Kidney epithelial cell (primary cell): ENCODE measurements around the gene NEK6. TPM values are rescaled to one million over a fixed set of nuclear protein-coding genes. Genes with fewer than 3 reads are reported as not detected.
"Not testable (repeated sequence)": the region's sequence is repeated elsewhere in the genome, so short reads cannot be mapped to it uniquely, and the experiment has no call there.

Experiments used
- DNase-seq: peaks from one replicate; pipeline ENCODE4 v3.0.0-alpha.2; 2010; ENCODE audit warnings: low read depth
- H3K27me3 ChIP-seq: 2 replicates; pipeline ENCODE4 v1.6.0; 2011; ENCODE audit warnings: low read length; ENCODE audit not compliant: control insufficient read depth, insufficient read depth
- H3K36me3 ChIP-seq: 2 replicates; pipeline ENCODE4 v1.5.1; 2011; ENCODE audit warnings: low read length; ENCODE audit not compliant: control insufficient read depth, insufficient read depth
- H3K4me3 ChIP-seq: 2 replicates; pipeline ENCODE4 v1.5.1; 2011; ENCODE audit warnings: low read depth, mild to moderate bottlenecking, control low read depth, low read length
- CTCF ChIP-seq: IDR thresholded peaks from 2 replicates; pipeline ENCODE4 v1.5.1; 2011; ENCODE audit warnings: mild to moderate bottlenecking, moderate library complexity, low read length, control low read depth, inconsistent platforms; ENCODE audit not compliant: insufficient read depth, poor library complexity, severe bottlenecking
- total RNA-seq: library from RNA; depleted of rRNA; stranded (reverse); fragments of >200 nt; gene quantifications from 2 replicates; pipeline ENCODE4 v1.2.3, GENCODE V29; 2015

NEK6 gene
- total RNA-seq, 1 donor from 2014 or later, result 17.8 TPM

- H3K4me3 ChIP-seq, result no peak overlapping the region
- no peak for TF ChIP-seq CTCF
- no peak for DNase-seq
- H3K36me3 ChIP-seq, result no peaks in the 10 kb centered on the region
- no peaks in the 10 kb centered on the region for H3K27me3 ChIP-seq
Observed at GRCh38 chr9:124228516-124228915, 29.2 kb upstream of the NEK6 start.

DNA sequence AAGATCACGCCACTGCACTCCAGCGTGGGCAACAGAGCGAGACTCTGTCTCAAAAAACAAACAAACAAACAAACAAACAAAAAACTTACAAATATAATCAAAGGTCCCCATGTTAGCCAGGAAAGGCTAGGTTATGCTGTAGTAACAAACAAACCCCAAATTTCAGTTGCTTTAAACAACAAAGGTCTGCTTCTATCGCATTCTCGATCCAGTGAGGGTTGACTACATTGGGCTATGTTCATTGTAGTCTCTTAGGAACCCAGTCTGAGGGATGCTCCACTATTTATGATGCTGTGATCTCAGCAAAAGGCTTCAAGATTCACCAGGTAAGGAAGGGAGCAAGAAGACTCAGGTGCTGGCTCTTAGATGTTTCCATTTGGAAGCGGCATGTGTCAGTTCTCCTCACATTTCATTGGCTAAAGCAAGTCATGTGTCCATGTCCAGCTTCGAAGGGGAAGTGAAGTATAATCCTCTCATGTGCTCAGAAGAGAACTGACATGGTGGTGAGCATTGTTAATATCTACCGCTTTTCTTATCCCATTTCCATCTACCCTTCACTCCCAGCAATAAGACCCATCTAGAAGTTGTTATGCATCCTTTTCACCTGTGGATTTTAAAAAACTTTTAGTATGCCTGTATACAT lies 26.5 kb upstream of the NEK6 start:
- no peak for DNase-seq

DNA sequence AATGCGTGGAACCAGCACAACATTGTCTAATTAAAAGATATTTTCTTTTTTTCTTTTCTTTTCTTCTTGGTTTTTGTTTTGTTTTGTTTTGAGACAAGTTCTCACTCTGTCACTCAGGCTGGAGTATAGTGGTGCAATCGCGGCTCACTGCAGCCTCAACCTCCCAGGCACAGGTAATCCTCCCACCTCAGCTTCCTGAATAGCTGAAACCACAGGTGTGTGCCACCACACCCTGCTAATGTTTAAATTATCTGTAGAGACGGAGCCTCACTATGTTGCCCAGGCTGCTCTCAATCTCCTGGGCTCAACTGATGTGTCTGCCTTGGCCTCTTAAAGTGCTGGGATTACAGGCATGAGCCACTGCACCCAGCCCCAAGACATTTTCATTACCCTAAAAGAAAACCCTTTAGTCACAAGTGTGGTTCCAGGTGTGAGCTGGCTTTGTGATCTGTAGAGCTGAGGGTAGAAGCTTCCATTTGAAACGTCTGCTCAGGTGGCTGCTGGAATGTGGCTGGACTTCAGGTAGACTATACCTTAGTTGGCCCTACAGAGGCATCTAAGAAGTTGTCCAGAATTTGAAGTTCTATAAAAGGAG lies 19.1 kb upstream of the NEK6 start:
- no peaks in the 10 kb centered on the region for H3K36me3 ChIP-seq
- no peak for TF ChIP-seq CTCF

More for the DNA sequence above, 26.5 kb upstream of the NEK6 start:
- no peak for TF ChIP-seq CTCF
- Histone ChIP-seq H3K36me3 (no peaks in the 10 kb centered on the region), H3K4me3 (no peak overlapping the region), H3K27me3 (no peaks in the 10 kb centered on the region)

DNA sequence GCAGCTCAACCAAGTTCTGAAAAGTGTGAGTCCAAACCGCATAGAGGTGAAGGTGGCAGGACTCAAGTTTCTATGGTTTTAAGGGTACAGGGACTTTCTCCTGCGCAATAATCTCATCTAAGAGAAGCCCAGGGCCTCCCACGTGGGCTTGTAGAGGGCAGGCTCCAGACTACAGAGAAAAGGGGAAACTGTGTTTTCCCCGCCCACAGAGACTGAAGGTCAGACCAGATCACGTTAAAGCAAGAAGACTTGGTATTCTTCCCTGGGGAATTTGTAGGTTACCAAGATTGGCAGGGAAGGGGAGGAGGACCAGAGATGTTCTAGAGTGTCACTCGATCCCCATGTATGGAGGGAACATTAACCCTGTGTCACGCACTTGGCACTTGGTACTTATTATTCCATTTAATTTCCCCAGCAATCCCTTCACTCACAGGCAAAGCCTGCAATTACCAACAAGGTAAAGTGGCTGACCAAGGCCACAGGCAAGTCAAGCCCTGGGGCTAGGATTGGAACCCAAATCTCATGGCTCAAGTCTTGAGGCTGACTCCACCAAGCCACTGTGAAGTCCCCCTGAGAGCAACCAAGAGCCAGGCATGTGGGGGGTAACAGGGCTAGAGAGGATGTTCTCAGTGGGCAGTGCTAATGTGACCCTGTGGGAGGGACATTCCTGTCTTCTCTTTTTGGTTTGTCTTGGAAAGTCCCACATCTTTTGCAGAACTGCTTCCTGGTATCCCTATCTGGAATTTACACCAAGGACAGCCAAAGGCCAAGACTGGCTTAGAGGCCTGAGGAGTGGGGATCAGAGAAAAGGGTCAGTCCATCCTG lies 18.3 kb upstream of the NEK6 start:
- Histone ChIP-seq H3K36me3 (no peaks in the 10 kb centered on the region), H3K4me3 (no peak overlapping the region), H3K27me3 (no peaks in the 10 kb centered on the region)
- no peak for DNase-seq
- TF ChIP-seq CTCF, result no peak

More for the DNA sequence above, 19.1 kb upstream of the NEK6 start:
- DNase-seq, result no peak
- Histone ChIP-seq H3K4me3 (no peak overlapping the region), H3K27me3 (no peaks in the 10 kb centered on the region)

GRCh38 chr9:124242331-124243194 lies 15.2 kb upstream of the NEK6 start:
- TF ChIP-seq CTCF, result no peak
- no peaks in the 10 kb centered on the region for H3K27me3 ChIP-seq
- DNase-seq, result no peak
- no peaks in the 10 kb centered on the region for H3K36me3 ChIP-seq
- H3K4me3 ChIP-seq, result no peak overlapping the region

DNA sequence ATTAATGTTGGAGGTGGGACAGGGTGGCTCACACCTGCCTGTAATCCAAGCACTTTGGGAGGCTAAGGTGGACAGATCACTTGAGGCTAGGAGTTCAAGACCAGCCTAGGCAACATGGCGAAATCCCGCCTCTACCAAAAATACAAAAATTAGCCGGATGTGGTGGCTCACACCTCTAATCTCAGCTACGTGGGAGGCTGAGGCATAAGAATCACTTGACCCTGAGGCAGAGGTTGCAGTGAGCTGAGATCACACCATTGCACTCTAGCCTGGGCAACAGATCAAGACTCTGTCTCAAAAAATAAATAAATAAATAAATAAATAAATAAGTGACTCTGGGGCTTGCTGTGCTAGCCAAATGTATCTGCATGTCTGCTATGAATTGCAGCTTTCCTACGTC lies 10.4 kb upstream of the NEK6 start:
- not testable (repeated sequence) for DNase-seq, H3K4me3 ChIP-seq, H3K27me3 ChIP-seq, H3K36me3 ChIP-seq
